ENCODE data around the gene PKN2.
A peak's percentile ranks its signal among the peaks of the same experiment; 100 is the strongest.
"Not testable (repeated sequence)": the region's sequence is repeated elsewhere in the genome, so short reads cannot be mapped to it uniquely, and the experiment has no call there.

The PKN2 gene

GRCh38 chr1:88680471-88680870 lies 3.6 kb upstream of the PKN2 start:
- no peak for DNase-seq

GRCh38 chr1:88680911-88681622 lies 3.0 kb upstream of the PKN2 start:
- no peak for DNase-seq

- peak; percentile 66 for DNase-seq
Measured at GRCh38 chr1:88684482-88685258, 597 bp downstream of the PKN2 start.

- no peak for DNase-seq
Measured at GRCh38 chr1:88685259-88685620, 1.2 kb downstream of the PKN2 start.

- DNase-seq: no peak
Measured at GRCh38 chr1:88691540-88691939, 7.5 kb downstream of the PKN2 start.

- no peak for DNase-seq
Measured at GRCh38 chr1:88695781-88696180, 11.7 kb downstream of the PKN2 start.

GRCh38 chr1:88697503-88697902 lies 13.4 kb downstream of the PKN2 start:
- no peak for DNase-seq

- no peak for DNase-seq
Measured at GRCh38 chr1:88698140-88698539, 14.1 kb downstream of the PKN2 start.

- no peak for DNase-seq
Measured at GRCh38 chr1:88698764-88699163, 14.7 kb downstream of the PKN2 start.

GRCh38 chr1:88700425-88701013 lies 16.4 kb downstream of the PKN2 start:
- DNase-seq: no peak

GRCh38 chr1:88701275-88701674 lies 17.2 kb downstream of the PKN2 start:
- DNase-seq: no peak

GRCh38 chr1:88701793-88702192 lies 17.7 kb downstream of the PKN2 start:
- not testable (repeated sequence) for DNase-seq

GRCh38 chr1:88708011-88708410 lies 23.9 kb downstream of the PKN2 start:
- DNase-seq: no peak

GRCh38 chr1:88712907-88713306 lies 28.8 kb downstream of the PKN2 start:
- DNase-seq: not testable (repeated sequence)

GRCh38 chr1:88716571-88716970 lies 32.5 kb downstream of the PKN2 start:
- not testable (repeated sequence) for DNase-seq

- no peak for DNase-seq
Measured at GRCh38 chr1:88722492-88722891, 38.4 kb downstream of the PKN2 start.

GRCh38 chr1:88726697-88727096 lies 42.6 kb downstream of the PKN2 start:
- DNase-seq: no peak

GRCh38 chr1:88727205-88727604 lies 43.1 kb downstream of the PKN2 start:
- DNase-seq: no peak

GRCh38 chr1:88729297-88729696 lies 45.2 kb downstream of the PKN2 start:
- DNase-seq: no peak

- no peak for DNase-seq
Measured at GRCh38 chr1:88730132-88730675, 46.1 kb downstream of the PKN2 start.

GRCh38 chr1:88730995-88731394 lies 46.9 kb downstream of the PKN2 start:
- DNase-seq: no peak

- no peak for DNase-seq
Measured at GRCh38 chr1:88731475-88732269, 47.6 kb downstream of the PKN2 start.

GRCh38 chr1:88735382-88735781 lies 51.3 kb downstream of the PKN2 start:
- DNase-seq: no peak

Measured in activated T-cell treated with anti-CD3 and anti-CD28 coated beads, Interleukin-2, amount 50 U/mL, for 1 hour (primary cell).